ENCODE data around the gene CORO2B. TPM values are rescaled to one million over a fixed set of nuclear protein-coding genes. Genes with fewer than 3 reads are reported as not detected.

Gene CORO2B
- total RNA-seq, 1 donor from 2014 or later, result 3.6 TPM

DNA sequence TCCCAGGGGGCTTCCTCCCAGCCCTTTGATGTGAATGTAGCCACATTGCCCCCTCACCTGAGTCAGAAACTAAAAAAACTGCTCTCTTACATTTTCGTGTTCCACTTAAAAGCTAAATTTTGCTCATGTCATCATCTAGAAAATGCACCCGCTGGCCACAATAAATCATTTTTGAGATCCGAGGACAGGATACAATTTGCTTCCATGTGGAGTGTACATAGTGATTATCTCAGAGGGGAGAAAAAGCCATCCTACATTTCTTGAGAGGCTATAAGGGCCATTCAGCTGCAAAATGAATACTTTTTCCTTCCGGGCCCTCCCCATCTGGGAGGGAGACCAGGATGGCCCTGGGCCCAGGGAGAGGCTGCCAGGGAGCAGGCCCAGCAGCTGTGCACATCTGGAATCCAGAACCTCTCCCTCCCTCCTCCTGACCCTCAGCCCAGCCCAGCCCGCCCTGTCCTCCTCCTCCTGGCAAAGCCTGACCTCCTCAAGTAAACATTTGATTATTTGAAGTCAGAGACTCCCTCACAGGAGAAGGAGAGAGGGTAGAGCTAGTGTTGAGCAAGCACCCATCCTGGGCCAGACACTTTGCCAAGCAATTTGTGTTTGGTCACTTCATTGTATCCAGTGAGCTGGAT, 59.1 kb downstream of the CORO2B start:
- TF ChIP-seq, protein P1, sequence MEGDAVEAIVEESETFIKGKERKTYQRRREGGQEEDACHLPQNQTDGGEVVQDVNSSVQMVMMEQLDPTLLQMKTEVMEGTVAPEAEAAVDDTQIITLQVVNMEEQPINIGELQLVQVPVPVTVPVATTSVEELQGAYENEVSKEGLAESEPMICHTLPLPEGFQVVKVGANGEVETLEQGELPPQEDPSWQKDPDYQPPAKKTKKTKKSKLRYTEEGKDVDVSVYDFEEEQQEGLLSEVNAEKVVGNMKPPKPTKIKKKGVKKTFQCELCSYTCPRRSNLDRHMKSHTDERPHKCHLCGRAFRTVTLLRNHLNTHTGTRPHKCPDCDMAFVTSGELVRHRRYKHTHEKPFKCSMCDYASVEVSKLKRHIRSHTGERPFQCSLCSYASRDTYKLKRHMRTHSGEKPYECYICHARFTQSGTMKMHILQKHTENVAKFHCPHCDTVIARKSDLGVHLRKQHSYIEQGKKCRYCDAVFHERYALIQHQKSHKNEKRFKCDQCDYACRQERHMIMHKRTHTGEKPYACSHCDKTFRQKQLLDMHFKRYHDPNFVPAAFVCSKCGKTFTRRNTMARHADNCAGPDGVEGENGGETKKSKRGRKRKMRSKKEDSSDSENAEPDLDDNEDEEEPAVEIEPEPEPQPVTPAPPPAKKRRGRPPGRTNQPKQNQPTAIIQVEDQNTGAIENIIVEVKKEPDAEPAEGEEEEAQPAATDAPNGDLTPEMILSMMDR (IDR thresholded peaks at IDR 0.05), result no peak
- intact Hi-C loops (cut with DNase I), result no loop called here
- no peak for DNase-seq
- no peaks in the 10 kb centered on the region for H3K36me3 ChIP-seq
- ATAC-seq, result peak; percentile 57
- H3K4me1 ChIP-seq, result peaks cover 28% of the 10 kb centered on the region
- H3K27me3 ChIP-seq, result no peaks in the 10 kb centered on the region
- no peak overlapping the region for H3K27ac ChIP-seq
- H3K9me3 ChIP-seq, result no peaks in the 10 kb centered on the region
- H3K4me3 ChIP-seq, result no peak overlapping the region

DNA sequence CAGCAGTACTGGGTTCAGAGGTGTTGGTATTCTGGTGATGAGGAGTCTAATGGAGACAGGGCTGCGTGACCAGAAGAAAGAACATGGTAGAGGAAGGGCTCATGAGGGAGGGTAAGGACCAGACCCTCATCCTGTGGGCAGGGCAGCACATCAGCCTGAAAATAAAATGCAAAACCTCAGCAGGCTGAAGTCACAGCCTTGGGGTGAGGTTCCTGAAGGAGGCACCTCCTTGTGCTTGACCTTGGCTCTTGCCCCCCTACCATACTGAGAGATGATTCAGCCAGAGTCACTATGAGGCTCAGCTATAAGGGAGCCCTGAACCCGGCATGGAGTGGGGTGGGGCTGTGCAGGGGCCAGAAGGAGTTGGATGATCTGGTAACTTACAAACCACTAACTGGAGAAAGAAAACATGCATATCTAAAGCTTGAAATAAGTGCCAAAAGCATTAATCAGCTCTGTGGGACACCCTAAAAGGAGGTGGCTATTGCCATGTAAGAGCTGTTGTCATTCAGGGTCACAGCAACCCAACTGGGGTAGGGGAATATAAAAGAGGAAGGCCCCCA, 60.2 kb downstream of the CORO2B start:
- H3K27ac ChIP-seq, result no peak overlapping the region

DNA sequence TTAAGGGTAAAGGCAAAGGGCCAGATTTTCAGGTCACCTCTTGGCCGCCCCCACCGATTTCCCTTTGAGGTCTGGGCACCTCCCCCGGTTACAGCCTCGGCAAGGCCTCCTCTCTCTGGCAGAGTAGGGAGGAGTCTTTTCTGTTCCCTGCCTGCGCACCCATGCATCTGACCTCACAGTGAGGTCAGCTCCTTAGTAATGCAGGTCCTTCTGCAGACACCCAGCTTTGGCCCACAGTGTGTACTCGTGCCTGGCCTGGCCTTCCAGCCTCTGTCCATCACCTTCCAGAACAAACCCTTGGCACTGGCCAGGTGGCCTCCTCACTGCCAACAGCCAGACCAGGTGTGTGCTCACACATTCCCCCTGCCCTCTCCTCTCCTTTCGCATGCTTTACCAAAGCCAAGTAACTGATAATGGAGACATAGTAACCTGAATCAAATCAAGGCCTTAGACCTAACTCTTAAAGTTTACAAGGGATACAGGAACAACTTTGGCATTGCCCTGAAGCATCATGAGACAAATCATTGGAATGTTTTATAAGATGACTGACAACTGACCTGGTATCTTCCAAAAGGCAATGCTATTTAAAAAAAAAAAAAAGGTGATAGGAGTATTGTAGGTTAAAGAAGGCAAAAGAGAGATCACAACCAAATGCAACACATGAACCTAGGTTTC, 61.3 kb downstream of the CORO2B start:
- Histone ChIP-seq H3K27ac (no peak overlapping the region), H3K9me3 (no peaks in the 10 kb centered on the region), H3K27me3 (no peaks in the 10 kb centered on the region), H3K4me1 (peaks cover 26% of the 10 kb centered on the region), H3K36me3 (no peaks in the 10 kb centered on the region), H3K4me3 (no peak overlapping the region)
- no peak for ATAC-seq
- peak; percentile 58 for DNase-seq
- TF ChIP-seq, protein P1 (IDR thresholded peaks at IDR 0.05), result no peak
- intact Hi-C loops (cut with DNase I), result no loop called here

More for the DNA sequence above, 60.2 kb downstream of the CORO2B start:
- intact Hi-C loops (cut with DNase I), result no loop called here
- Histone ChIP-seq H3K27me3 (no peaks in the 10 kb centered on the region), H3K4me3 (no peak overlapping the region), H3K9me3 (no peaks in the 10 kb centered on the region), H3K4me1 (peaks cover 26% of the 10 kb centered on the region), H3K36me3 (no peaks in the 10 kb centered on the region)
- DNase-seq (peak; percentile 26), ATAC-seq (no peak)
- TF ChIP-seq, protein P1 (IDR thresholded peaks at IDR 0.05), result no peak

DNA sequence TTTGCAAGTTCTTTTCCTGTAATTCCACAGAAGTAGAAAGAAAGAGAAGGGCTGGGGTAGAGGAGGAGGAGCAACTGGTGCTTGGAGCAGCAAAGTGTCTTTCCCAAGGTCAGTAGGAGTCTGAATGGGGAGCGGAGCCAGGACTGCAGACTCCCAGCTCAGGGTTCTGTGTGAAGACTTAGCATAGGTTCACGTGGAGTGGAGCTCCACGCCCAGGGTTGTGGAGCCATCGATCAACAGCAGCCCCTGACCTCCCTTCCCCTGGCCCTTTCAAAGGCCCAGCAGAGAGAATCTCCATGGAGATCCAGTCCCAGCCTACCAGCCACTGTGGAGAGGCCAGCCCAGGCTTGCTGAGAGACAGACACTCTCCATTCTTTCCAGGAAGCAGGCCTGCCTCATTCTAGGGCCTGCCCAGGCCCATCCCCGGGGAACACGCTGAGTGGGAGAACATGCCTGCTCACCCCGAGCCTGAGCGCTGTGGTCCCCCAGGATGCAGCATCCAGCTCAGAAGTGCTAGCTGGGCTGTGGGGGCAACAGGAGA, 62.1 kb downstream of the CORO2B start:
- intact Hi-C loops (cut with DNase I), result no loop called here
- ATAC-seq, result no peak
- Histone ChIP-seq H3K36me3 (no peaks in the 10 kb centered on the region), H3K4me3 (no peak overlapping the region), H3K27ac (no peak overlapping the region), H3K27me3 (no peaks in the 10 kb centered on the region), H3K4me1 (peaks cover 21% of the 10 kb centered on the region), H3K9me3 (no peaks in the 10 kb centered on the region)
- TF ChIP-seq, protein P1 (IDR thresholded peaks at IDR 0.05), result no peak
- DNase-seq, result peak; percentile 55

DNA sequence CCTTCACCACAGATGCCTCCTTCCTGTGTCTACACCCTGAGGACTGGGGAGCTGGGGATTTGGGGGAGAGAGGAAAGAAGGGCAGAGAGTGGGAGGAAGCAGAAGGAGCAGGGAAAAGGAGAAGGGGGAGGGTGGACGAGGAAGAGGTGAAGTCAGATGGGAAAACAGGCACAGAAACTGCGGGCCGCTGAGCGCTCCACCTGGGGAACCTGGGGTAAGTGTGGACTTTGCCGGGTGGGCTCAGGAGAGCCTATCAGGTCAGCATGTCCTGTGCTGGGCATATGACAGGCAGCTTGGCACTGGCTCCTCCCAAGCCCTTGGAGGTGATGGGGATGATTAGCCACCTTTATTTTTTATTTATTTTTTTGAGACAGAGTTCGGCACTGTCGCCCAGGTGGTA, 62.6 kb downstream of the CORO2B start:
- peak; percentile 27 for DNase-seq
- no peaks in the 10 kb centered on the region for H3K27me3 ChIP-seq
- H3K4me3 ChIP-seq, result no peak overlapping the region
- H3K36me3 ChIP-seq, result no peaks in the 10 kb centered on the region
- ATAC-seq, result no peak
- TF ChIP-seq, protein P1 (IDR thresholded peaks at IDR 0.05), result no peak
- H3K9me3 ChIP-seq, result no peaks in the 10 kb centered on the region
- H3K4me1 ChIP-seq, result peaks cover 21% of the 10 kb centered on the region
- no peak overlapping the region for H3K27ac ChIP-seq
- intact Hi-C loops (cut with DNase I), result no loop called here
